GM23338 (cell line): ENCODE results near the gene CEP131. TPM values are rescaled to one million over a fixed set of nuclear protein-coding genes. Genes with fewer than 3 reads are reported as not detected.

ENCODE experiments used
- ATAC-seq: fragments of 200-7000 bp; cut with Tn5 transposase; 3 replicates; pipeline ENCODE4 v1.9.1; 2020
- DNase-seq: peaks from one replicate; pipeline ENCODE4 v3.0.0-alpha.2; 2015; ENCODE audit warnings: low spot score
- H2AFZ ChIP-seq: fragments of 200-600 bp; sonication (generic); 2 replicates; pipeline ENCODE4 v1.8.0; 2016; ENCODE audit warnings: antibody characterized with exemption, mild to moderate bottlenecking, moderate library complexity
- H3F3A ChIP-seq: fragments of 200-600 bp; sonication (generic); replicated peaks from 2 replicates; pipeline ENCODE4 v1.8.0; 2017; ENCODE audit warnings: antibody characterized with exemption, mixed run types, low read depth
- H3K27ac ChIP-seq: fragments of 200-600 bp; sonication (generic); 2 replicates; pipeline ENCODE4 v1.6.1; 2016; ENCODE audit warnings: low read depth
- H3K27me3 ChIP-seq: fragments of 200-600 bp; sonication (generic); 2 replicates; pipeline ENCODE4 v1.8.0; 2016; ENCODE audit warnings: mild to moderate bottlenecking, mixed run types, moderate library complexity; ENCODE audit not compliant: insufficient read depth
- H3K36me3 ChIP-seq: fragments of 200-600 bp; sonication (generic); 2 replicates; pipeline ENCODE4 v1.8.0; 2016; ENCODE audit warnings: mild to moderate bottlenecking; ENCODE audit not compliant: insufficient read depth
- H3K4me1 ChIP-seq: fragments of 200-600 bp; sonication (generic); 2 replicates; pipeline ENCODE4 v1.8.0; 2016; ENCODE audit warnings: mild to moderate bottlenecking, moderate library complexity; ENCODE audit not compliant: insufficient read depth
- H3K4me2 ChIP-seq: fragments of 200-600 bp; sonication (generic); 2 replicates; pipeline ENCODE4 v1.7.1; 2017; ENCODE audit warnings: mixed run types
- H3K4me3 ChIP-seq: fragments of 200-600 bp; sonication (generic); 2 replicates; pipeline ENCODE4 v1.6.1; 2016; ENCODE audit warnings: mixed run types
- H3K79me2 ChIP-seq: fragments of 200-600 bp; sonication (generic); replicated peaks from 2 replicates; pipeline ENCODE4 v1.8.0; 2017; ENCODE audit warnings: mild to moderate bottlenecking; ENCODE audit not compliant: insufficient read depth
- H3K9me2 ChIP-seq: fragments of 200-600 bp; sonication (generic); 2 replicates; pipeline ENCODE4 v1.8.0; 2017; ENCODE audit not compliant: insufficient read depth
- H4K20me1 ChIP-seq: fragments of 200-600 bp; sonication (generic); replicated peaks from 2 replicates; pipeline ENCODE4 v1.8.0; 2017; ENCODE audit warnings: mild to moderate bottlenecking; ENCODE audit not compliant: insufficient read depth
- H3K27ac Mint-ChIP-seq: 2 replicates; pipeline ENCODE4 v1.8.0; 2020; ENCODE audit warnings: inconsistent platforms, mild to moderate bottlenecking, moderate library complexity, mixed read lengths
- H3K27me3 Mint-ChIP-seq: 3 replicates; pipeline ENCODE4 v1.8.0; 2022; ENCODE audit warnings: low read depth, mild to moderate bottlenecking, moderate library complexity, mixed read lengths, inconsistent platforms; ENCODE audit not compliant: insufficient read depth, poor library complexity
- H3K36me3 Mint-ChIP-seq: 3 replicates; pipeline ENCODE4 v1.8.0; 2021; ENCODE audit warnings: low read depth, mild to moderate bottlenecking, inconsistent platforms, moderate library complexity, mixed read lengths
- H3K4me1 Mint-ChIP-seq: 3 replicates; pipeline ENCODE4 v1.8.0; 2020; ENCODE audit warnings: mild to moderate bottlenecking, inconsistent platforms, mixed read lengths
- H3K4me3 Mint-ChIP-seq: 3 replicates; pipeline ENCODE4 v1.8.0; 2021; ENCODE audit warnings: moderate library complexity, mild to moderate bottlenecking, inconsistent platforms, mixed read lengths
- H3K9me3 Mint-ChIP-seq: 3 replicates; pipeline ENCODE4 v1.8.0; 2020; ENCODE audit warnings: moderate library complexity, mild to moderate bottlenecking, inconsistent platforms, mixed read lengths
- EZH2phosphoT487 ChIP-seq: fragments of 200-600 bp; sonication (generic); IDR thresholded peaks from one replicate; pipeline ENCODE4 v1.8.1; 2018; ENCODE audit warnings: antibody characterized with exemption; ENCODE audit not compliant: unreplicated experiment
- NANOG ChIP-seq: IDR thresholded peaks from 2 replicates; pipeline ENCODE4 v1.6.1; 2016; ENCODE audit warnings: antibody characterized with exemption, borderline replicate concordance
- STAT1 ChIP-seq: IDR thresholded peaks from one replicate; pipeline ENCODE4 v1.6.1; 2016; ENCODE audit warnings: antibody characterized with exemption; ENCODE audit not compliant: unreplicated experiment
- ZNF114 ChIP-seq: fragments of 250-450 bp; sonication (Bioruptor Pico); IDR thresholded peaks from 2 replicates; pipeline ENCODE4 v1.5.0; 2020; ENCODE audit warnings: mild to moderate bottlenecking, moderate library complexity
- ZNF331 ChIP-seq: fragments of 250-450 bp; sonication (Bioruptor Pico); IDR thresholded peaks from 2 replicates; pipeline ENCODE4 v1.5.0; 2020; ENCODE audit warnings: low read depth, mild to moderate bottlenecking, moderate library complexity
- polyA plus RNA-seq: library from polyadenylated mRNA; unstranded; fragments of >200 nt; fragmentation: Nextera tagmentation; extraction: Ambion mirVana; gene quantifications from 2 replicates; pipeline ENCODE4 v1.2.1, GENCODE V29; 2016
- total RNA-seq: library from RNA; depleted of rRNA; stranded (reverse); fragments of >200 nt; shearing (Covaris generic); gene quantifications from 2 replicates; pipeline ENCODE4 v1.2.3, GENCODE V29; 2014
- TF ChIP-seq, protein P1 (sequence below): IDR thresholded peaks from one replicate; pipeline ENCODE4 v1.6.1; 2018; ENCODE audit warnings: antibody characterized with exemption; ENCODE audit not compliant: unreplicated experiment
- TF ChIP-seq, protein P2 (sequence below), 2 experiments: fragments of 200-600 bp in 1 of 2; sonication (generic) in 1 of 2; conservative IDR thresholded peaks; 2 replicates each; pipeline versions ENCODE4 v1.5.1 to v1.6.1; 2016 to 2017; ENCODE audit warnings: antibody characterized with exemption in 2 of 2, low read depth in 2 of 2, mild to moderate bottlenecking in 2 of 2, moderate library complexity in 1 of 2

CEP131 gene
- total and polyA plus RNA-seq, 2 experiments from 2014 or later, result 26.8 to 35.5 TPM

DNA sequence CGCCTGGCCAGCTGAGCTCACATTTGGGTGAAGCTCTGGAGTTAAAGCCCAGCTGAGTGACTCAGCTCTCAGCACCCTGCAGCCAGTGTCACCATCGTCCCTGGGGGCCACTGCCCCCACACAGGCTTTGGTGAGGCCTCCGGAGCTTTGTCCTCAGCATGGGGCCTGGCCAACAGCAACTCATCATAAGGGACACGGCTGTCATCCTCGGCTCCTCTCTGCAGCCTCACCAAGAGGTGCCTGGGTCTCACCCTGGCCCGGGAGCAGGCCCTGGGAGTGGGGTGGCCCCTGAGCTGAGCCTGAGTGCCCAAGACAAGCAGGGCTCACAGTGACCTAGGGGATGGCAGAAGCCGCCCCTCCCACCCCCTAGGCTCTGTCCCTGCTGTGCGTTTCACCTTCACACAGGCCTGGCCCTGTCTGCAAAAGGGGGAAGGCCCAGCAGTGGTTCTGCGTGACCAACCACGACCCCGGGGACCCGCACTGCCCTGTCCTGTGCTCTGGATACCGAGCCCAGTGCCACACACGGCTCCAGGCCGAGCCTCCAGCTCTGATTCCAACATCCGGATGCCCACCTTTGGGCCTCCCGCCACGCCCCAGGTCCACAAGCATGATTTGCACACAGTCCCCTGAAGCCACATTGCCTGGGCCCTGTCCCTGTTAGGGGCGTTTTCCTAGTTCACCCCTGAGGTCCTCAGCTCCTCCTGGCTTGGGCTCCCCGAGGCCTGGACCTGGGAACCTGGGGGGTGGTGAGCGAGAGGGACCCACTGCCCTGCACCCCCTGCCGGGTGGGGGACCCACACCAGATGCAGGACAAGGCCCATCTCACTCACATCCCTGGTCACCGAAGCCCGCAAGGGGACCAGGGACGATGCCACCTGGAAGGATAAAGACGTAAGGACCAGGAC, 34.9 kb downstream of the CEP131 start (continued):
- TF ChIP-seq ZNF114, result no peak
- TF ChIP-seq NANOG, result no peak
- no peak for TF ChIP-seq ZNF331 (CRISPR knock-in tag)
- no peak for TF ChIP-seq STAT1
- TF ChIP-seq EZH2phosphoT487, result no peak

DNA sequence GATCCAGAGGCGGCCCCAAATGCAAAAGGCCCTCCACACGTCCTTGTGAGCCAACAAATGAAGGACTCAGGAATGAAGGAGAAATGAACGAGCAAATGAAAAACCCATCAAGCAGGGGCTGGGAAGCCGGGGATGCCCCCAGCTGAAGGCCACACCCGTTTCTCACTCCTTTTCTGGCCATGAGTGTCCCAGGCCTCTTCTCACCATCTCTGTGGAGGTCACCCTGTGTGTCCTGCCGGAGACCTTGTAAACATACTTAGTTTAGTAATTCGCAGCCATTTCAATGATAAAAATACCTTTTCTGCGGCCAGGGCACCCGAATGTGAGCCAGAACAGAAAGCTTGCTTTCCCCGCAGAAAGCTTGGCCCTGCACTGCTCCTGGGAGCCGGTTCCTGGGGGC, 35.6 kb downstream of the CEP131 start:
- Mint-ChIP-seq H3K4me1 (no peaks in the 10 kb centered on the region; the same call in 2 of the 3 replicates), H3K9me3 (no peaks in the 10 kb centered on the region; the same call in 2 of the 3 replicates), H3K27me3 (peaks cover 11% of the 10 kb centered on the region), H3K27ac (no peak overlapping the region), H3K36me3 (0 out of 3 replicates have a peak, but pooled peaks cover 4% of the 10 kb centered on the region), H3K4me3 (no peak overlapping the region)
- Histone ChIP-seq H3K79me2 (no peaks in the 10 kb centered on the region), H3K36me3 (no peaks in the 10 kb centered on the region), H3K9me2 (no peaks in the 10 kb centered on the region), H3K27me3 (no peaks in the 10 kb centered on the region), H3F3A (no peaks in the 10 kb centered on the region), H2AFZ (no peak overlapping the region), H3K4me3 (no peak overlapping the region), H3K27ac (no peak overlapping the region), H4K20me1 (no peaks in the 10 kb centered on the region), H3K4me2 (no peak overlapping the region), H3K4me1 (no peaks in the 10 kb centered on the region)
- TF ChIP-seq STAT1, result no peak
- TF ChIP-seq, protein P1, sequence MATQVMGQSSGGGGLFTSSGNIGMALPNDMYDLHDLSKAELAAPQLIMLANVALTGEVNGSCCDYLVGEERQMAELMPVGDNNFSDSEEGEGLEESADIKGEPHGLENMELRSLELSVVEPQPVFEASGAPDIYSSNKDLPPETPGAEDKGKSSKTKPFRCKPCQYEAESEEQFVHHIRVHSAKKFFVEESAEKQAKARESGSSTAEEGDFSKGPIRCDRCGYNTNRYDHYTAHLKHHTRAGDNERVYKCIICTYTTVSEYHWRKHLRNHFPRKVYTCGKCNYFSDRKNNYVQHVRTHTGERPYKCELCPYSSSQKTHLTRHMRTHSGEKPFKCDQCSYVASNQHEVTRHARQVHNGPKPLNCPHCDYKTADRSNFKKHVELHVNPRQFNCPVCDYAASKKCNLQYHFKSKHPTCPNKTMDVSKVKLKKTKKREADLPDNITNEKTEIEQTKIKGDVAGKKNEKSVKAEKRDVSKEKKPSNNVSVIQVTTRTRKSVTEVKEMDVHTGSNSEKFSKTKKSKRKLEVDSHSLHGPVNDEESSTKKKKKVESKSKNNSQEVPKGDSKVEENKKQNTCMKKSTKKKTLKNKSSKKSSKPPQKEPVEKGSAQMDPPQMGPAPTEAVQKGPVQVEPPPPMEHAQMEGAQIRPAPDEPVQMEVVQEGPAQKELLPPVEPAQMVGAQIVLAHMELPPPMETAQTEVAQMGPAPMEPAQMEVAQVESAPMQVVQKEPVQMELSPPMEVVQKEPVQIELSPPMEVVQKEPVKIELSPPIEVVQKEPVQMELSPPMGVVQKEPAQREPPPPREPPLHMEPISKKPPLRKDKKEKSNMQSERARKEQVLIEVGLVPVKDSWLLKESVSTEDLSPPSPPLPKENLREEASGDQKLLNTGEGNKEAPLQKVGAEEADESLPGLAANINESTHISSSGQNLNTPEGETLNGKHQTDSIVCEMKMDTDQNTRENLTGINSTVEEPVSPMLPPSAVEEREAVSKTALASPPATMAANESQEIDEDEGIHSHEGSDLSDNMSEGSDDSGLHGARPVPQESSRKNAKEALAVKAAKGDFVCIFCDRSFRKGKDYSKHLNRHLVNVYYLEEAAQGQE, result no peak
- TF ChIP-seq, protein P2, sequence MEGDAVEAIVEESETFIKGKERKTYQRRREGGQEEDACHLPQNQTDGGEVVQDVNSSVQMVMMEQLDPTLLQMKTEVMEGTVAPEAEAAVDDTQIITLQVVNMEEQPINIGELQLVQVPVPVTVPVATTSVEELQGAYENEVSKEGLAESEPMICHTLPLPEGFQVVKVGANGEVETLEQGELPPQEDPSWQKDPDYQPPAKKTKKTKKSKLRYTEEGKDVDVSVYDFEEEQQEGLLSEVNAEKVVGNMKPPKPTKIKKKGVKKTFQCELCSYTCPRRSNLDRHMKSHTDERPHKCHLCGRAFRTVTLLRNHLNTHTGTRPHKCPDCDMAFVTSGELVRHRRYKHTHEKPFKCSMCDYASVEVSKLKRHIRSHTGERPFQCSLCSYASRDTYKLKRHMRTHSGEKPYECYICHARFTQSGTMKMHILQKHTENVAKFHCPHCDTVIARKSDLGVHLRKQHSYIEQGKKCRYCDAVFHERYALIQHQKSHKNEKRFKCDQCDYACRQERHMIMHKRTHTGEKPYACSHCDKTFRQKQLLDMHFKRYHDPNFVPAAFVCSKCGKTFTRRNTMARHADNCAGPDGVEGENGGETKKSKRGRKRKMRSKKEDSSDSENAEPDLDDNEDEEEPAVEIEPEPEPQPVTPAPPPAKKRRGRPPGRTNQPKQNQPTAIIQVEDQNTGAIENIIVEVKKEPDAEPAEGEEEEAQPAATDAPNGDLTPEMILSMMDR (conservative IDR thresholded peaks at IDR 0.05; ENCODE audit: low read depth in 2 of 2), result no peak
- no peak for DNase-seq
- ATAC-seq, result no peak
